ENCODE results near the gene CAB39L. TPM values are rescaled to one million over a fixed set of nuclear protein-coding genes. Genes with fewer than 3 reads are reported as not detected.

Gene CAB39L
- polyA plus RNA-seq, 2 of the 4 experiments (the other 2 are of a cell fraction): 2.3 to 5.2 TPM

DNA sequence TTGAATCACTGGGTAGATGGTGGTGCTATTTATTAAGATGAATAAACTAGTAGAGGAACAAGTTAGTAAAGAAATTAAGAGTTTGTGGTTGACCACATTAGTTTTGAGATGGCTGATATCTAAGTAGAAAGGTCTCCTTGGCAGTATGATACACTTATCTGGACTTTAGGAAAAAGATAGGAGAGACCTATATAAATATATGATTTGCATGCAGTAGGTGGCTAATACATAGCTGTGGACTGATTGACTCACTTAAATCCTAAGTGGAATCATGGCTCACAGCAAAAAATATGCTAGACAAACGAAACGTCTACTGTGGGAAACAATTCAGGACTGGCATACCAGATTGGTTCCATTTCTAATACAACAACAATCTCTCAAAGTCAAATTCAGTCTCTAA is 92.0 kb downstream of the CAB39L start (continued):
- TF ChIP-seq FOXS1 (CRISPR knock-in tag; IDR thresholded peaks at IDR 0.05): no peak

DNA sequence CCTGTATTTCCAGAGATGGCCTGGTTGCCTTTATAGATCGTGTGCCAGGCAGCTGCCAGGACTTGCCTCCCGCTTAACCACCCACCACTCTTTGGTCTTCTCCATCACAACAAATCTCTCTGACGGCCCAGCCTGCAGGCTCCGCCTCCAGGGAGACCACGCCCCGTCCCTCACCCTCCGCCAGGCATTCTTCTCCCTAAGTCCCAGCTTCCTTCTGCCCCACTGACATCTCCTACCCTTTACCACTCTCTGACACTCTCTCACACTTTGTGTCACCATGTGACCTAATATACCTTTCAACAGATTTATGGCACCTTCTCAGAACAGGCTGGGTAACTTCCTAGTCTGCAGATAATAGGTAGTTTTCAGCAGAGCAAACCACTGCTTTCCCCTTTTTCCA is 95.1 kb downstream of the CAB39L start:
- no peaks in the 10 kb centered on the region for H3K4me1 ChIP-seq
- ChIA-PET CTCF (interaction anchor here (0.5 to 0.6 kb wide), 2 partner anchors 281 to 904 kb away, joined by 3 to 4 read pairs; no protein-coding TSS in a partner anchor), POLR2A (no interaction called here)
- H3K9me3 ChIP-seq: no peaks in the 10 kb centered on the region
- TF ChIP-seq, protein P1, sequence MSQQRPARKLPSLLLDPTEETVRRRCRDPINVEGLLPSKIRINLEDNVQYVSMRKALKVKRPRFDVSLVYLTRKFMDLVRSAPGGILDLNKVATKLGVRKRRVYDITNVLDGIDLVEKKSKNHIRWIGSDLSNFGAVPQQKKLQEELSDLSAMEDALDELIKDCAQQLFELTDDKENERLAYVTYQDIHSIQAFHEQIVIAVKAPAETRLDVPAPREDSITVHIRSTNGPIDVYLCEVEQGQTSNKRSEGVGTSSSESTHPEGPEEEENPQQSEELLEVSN (IDR thresholded peaks at IDR 0.05; ENCODE audit: borderline replicate concordance, low read depth): no peak
- no peak for TF ChIP-seq PHF8 (IDR thresholded peaks at IDR 0.05; ENCODE audit: borderline replicate concordance, low read depth)
- no peak for TF ChIP-seq KDM1A (IDR thresholded peaks at IDR 0.05; ENCODE audit: low read depth)
- no peak for TF ChIP-seq NR3C1 (IDR thresholded peaks at IDR 0.05)
- TF ChIP-seq CHD2 (IDR thresholded peaks at IDR 0.05; ENCODE audit: low read length, partially characterized antibody): no peak
- TF ChIP-seq, protein P2, sequence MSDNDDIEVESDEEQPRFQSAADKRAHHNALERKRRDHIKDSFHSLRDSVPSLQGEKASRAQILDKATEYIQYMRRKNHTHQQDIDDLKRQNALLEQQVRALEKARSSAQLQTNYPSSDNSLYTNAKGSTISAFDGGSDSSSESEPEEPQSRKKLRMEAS (IDR thresholded peaks at IDR 0.05): no peak
- TF ChIP-seq SREBF2 (IDR thresholded peaks at IDR 0.05): no peak
- TF ChIP-seq, protein P3, sequence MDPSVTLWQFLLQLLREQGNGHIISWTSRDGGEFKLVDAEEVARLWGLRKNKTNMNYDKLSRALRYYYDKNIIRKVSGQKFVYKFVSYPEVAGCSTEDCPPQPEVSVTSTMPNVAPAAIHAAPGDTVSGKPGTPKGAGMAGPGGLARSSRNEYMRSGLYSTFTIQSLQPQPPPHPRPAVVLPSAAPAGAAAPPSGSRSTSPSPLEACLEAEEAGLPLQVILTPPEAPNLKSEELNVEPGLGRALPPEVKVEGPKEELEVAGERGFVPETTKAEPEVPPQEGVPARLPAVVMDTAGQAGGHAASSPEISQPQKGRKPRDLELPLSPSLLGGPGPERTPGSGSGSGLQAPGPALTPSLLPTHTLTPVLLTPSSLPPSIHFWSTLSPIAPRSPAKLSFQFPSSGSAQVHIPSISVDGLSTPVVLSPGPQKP (IDR thresholded peaks at IDR 0.05; ENCODE audit: low read depth, low read length): no peak
- TF ChIP-seq, protein P4, sequence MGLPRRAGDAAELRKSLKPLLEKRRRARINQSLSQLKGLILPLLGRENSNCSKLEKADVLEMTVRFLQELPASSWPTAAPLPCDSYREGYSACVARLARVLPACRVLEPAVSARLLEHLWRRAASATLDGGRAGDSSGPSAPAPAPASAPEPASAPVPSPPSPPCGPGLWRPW (IDR thresholded peaks at IDR 0.05): no peak
- TF ChIP-seq HOXB13 (CRISPR knock-in tag; IDR thresholded peaks at IDR 0.05; ENCODE audit: low read depth): no peak
- no peak for TF ChIP-seq NFE2L2 (conservative IDR thresholded peaks at IDR 0.05; ENCODE audit: low read length)
- TF ChIP-seq, protein P5, sequence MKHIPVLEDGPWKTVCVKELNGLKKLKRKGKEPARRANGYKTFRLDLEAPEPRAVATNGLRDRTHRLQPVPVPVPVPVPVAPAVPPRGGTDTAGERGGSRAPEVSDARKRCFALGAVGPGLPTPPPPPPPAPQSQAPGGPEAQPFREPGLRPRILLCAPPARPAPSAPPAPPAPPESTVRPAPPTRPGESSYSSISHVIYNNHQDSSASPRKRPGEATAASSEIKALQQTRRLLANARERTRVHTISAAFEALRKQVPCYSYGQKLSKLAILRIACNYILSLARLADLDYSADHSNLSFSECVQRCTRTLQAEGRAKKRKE (CRISPR knock-in tag; IDR thresholded peaks at IDR 0.05; ENCODE audit: low read depth): no peak
- TF ChIP-seq, protein P6, sequence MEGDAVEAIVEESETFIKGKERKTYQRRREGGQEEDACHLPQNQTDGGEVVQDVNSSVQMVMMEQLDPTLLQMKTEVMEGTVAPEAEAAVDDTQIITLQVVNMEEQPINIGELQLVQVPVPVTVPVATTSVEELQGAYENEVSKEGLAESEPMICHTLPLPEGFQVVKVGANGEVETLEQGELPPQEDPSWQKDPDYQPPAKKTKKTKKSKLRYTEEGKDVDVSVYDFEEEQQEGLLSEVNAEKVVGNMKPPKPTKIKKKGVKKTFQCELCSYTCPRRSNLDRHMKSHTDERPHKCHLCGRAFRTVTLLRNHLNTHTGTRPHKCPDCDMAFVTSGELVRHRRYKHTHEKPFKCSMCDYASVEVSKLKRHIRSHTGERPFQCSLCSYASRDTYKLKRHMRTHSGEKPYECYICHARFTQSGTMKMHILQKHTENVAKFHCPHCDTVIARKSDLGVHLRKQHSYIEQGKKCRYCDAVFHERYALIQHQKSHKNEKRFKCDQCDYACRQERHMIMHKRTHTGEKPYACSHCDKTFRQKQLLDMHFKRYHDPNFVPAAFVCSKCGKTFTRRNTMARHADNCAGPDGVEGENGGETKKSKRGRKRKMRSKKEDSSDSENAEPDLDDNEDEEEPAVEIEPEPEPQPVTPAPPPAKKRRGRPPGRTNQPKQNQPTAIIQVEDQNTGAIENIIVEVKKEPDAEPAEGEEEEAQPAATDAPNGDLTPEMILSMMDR (IDR thresholded peaks at IDR 0.05): no peak
- TF ChIP-seq ZFP36 (IDR thresholded peaks at IDR 0.05; ENCODE audit: borderline replicate concordance, partially characterized antibody): no peak
- no peak for TF ChIP-seq ZNF302 (CRISPR knock-in tag; IDR thresholded peaks at IDR 0.05)
- no peak for TF ChIP-seq CBX2 (IDR thresholded peaks at IDR 0.05; ENCODE audit: borderline replicate concordance, low read depth)
- TF ChIP-seq, protein P7, sequence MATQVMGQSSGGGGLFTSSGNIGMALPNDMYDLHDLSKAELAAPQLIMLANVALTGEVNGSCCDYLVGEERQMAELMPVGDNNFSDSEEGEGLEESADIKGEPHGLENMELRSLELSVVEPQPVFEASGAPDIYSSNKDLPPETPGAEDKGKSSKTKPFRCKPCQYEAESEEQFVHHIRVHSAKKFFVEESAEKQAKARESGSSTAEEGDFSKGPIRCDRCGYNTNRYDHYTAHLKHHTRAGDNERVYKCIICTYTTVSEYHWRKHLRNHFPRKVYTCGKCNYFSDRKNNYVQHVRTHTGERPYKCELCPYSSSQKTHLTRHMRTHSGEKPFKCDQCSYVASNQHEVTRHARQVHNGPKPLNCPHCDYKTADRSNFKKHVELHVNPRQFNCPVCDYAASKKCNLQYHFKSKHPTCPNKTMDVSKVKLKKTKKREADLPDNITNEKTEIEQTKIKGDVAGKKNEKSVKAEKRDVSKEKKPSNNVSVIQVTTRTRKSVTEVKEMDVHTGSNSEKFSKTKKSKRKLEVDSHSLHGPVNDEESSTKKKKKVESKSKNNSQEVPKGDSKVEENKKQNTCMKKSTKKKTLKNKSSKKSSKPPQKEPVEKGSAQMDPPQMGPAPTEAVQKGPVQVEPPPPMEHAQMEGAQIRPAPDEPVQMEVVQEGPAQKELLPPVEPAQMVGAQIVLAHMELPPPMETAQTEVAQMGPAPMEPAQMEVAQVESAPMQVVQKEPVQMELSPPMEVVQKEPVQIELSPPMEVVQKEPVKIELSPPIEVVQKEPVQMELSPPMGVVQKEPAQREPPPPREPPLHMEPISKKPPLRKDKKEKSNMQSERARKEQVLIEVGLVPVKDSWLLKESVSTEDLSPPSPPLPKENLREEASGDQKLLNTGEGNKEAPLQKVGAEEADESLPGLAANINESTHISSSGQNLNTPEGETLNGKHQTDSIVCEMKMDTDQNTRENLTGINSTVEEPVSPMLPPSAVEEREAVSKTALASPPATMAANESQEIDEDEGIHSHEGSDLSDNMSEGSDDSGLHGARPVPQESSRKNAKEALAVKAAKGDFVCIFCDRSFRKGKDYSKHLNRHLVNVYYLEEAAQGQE (IDR thresholded peaks at IDR 0.05): no peak
- TF ChIP-seq, protein P8, sequence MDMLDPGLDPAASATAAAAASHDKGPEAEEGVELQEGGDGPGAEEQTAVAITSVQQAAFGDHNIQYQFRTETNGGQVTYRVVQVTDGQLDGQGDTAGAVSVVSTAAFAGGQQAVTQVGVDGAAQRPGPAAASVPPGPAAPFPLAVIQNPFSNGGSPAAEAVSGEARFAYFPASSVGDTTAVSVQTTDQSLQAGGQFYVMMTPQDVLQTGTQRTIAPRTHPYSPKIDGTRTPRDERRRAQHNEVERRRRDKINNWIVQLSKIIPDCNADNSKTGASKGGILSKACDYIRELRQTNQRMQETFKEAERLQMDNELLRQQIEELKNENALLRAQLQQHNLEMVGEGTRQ (IDR thresholded peaks at IDR 0.05): no peak
- ATAC-seq (no peak), DNase-seq (ENCODE audit: low read depth in 1 of 2, low spot score in 1 of 2) (no peak), FAIRE-seq (no peak)
- H3K4me2 ChIP-seq: no peak overlapping the region
- H3K4me3 ChIP-seq: no peak overlapping the region
- WGBS (ENCODE audit: missing lambda C conversion rate): 77% methylated on average over 7 of the region's 7 CpGs
- no peak overlapping the region for H3K27ac ChIP-seq
